Measurements from ENCODE around the gene SMARCC2. TPM values are rescaled to one million over a fixed set of nuclear protein-coding genes. Genes with fewer than 3 reads are reported as not detected.
A peak's percentile ranks its signal among the peaks of the same experiment; 100 is the strongest.

SMARCC2 gene
- total RNA-seq, 2 donors from 2014 or later, result 127 to 129 TPM

DNA sequence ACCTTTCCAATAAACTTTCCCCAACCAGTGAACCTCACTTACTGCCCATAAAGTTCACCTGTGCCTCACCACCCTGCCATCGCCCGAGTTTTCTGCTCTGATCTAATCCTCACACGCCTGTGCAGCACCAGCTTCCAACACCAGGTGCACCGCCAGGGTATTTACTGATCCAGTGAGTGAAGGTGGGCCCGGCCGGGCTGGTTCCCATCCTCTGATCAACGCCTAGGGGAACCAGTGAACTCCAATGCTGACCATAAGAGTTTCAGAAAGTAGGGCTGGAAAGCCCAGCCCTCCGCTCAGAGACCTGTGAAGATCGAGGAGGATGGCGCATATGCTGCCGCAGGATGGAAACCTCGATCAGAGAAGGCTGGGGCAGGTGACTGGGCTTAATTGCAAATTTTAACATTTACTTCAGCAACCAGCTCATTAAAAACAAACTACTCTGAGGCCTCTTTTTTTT is 37.6 kb downstream of the SMARCC2 start:
- peak overlapping the region; percentile 92 for H3K4me3 ChIP-seq (ENCODE audit: low read length)
- peak; percentile 93 for DNase-seq
- peak overlapping the region; percentile 70 for H3K27ac ChIP-seq (ENCODE audit: low read depth, low read length)
- WGBS, 2 experiments (ENCODE audit: insufficient coverage in 1 of 2, insufficient read length in 1 of 2), result 13 to 16% methylated on average over 5 to 12 of the region's 12 CpGs
- H3K36me3 ChIP-seq (ENCODE audit: control insufficient read depth, insufficient read depth, low read length), result peaks cover 19% of the 10 kb centered on the region
- peak overlapping the region; percentile 95 for H3K27ac Mint-ChIP-seq
- H3K27me3 ChIP-seq (ENCODE audit: control insufficient read depth, insufficient read depth, low read length, poor library complexity, severe bottlenecking), result no peaks in the 10 kb centered on the region
- peak overlapping the region; percentile 85 for H3K4me3 Mint-ChIP-seq
- TF ChIP-seq, protein P1, sequence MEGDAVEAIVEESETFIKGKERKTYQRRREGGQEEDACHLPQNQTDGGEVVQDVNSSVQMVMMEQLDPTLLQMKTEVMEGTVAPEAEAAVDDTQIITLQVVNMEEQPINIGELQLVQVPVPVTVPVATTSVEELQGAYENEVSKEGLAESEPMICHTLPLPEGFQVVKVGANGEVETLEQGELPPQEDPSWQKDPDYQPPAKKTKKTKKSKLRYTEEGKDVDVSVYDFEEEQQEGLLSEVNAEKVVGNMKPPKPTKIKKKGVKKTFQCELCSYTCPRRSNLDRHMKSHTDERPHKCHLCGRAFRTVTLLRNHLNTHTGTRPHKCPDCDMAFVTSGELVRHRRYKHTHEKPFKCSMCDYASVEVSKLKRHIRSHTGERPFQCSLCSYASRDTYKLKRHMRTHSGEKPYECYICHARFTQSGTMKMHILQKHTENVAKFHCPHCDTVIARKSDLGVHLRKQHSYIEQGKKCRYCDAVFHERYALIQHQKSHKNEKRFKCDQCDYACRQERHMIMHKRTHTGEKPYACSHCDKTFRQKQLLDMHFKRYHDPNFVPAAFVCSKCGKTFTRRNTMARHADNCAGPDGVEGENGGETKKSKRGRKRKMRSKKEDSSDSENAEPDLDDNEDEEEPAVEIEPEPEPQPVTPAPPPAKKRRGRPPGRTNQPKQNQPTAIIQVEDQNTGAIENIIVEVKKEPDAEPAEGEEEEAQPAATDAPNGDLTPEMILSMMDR (conservative IDR thresholded peaks at IDR 0.05), result peak; percentile 79
- no peaks in the 10 kb centered on the region for H3K27me3 Mint-ChIP-seq (ENCODE audit: insufficient read depth)
- H3K9ac ChIP-seq (ENCODE audit: extremely low read depth, low read length, poor library complexity, severe bottlenecking), result peak overlapping the region; percentile 78
- H3K4me1 ChIP-seq (ENCODE audit: control insufficient read depth, insufficient read depth, low read length), result peaks cover 12% of the 10 kb centered on the region
- H3K9me3 ChIP-seq (ENCODE audit: control insufficient read depth, low read length), result no peaks in the 10 kb centered on the region
- H3K9me3 Mint-ChIP-seq, result no peaks in the 10 kb centered on the region
- peaks cover 12% of the 10 kb centered on the region for H3K36me3 Mint-ChIP-seq (ENCODE audit: low read depth)
- H3K4me1 Mint-ChIP-seq, result peaks cover 34% of the 10 kb centered on the region

DNA sequence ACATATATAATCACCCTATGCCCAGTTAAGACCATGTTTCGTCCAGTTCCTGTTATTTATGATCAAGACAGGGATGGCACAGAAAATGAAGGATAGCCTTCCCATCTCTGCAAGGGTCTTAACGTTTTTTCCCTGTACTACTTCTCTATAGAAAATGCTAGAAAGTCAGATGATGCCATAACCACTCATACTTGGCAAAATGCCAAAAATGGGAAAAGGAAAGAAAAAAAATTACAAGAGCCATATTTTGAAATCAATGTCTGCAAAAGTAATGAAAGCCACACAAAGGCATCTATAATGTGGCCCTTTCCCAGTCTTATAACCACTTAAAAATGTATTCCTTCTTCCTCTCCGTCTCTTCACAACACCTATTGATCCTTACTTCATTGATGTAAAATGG is 38.7 kb downstream of the SMARCC2 start:
- H3K27ac ChIP-seq (ENCODE audit: low read depth, low read length), result no peak overlapping the region
- TF ChIP-seq, protein P1 (conservative IDR thresholded peaks at IDR 0.05), result no peak
- no peaks in the 10 kb centered on the region for H3K9me3 ChIP-seq (ENCODE audit: control insufficient read depth, low read length)
- no peaks in the 10 kb centered on the region for H3K9me3 Mint-ChIP-seq
- H3K36me3 ChIP-seq (ENCODE audit: control insufficient read depth, insufficient read depth, low read length), result peaks cover 10% of the 10 kb centered on the region
- DNase-seq, result no peak
- H3K4me1 Mint-ChIP-seq, result peaks cover 32% of the 10 kb centered on the region
- no peak overlapping the region for H3K9ac ChIP-seq (ENCODE audit: extremely low read depth, low read length, poor library complexity, severe bottlenecking)
- no peak overlapping the region for H3K4me3 Mint-ChIP-seq
- H3K4me3 ChIP-seq (ENCODE audit: low read length), result no peak overlapping the region
- peaks cover 12% of the 10 kb centered on the region for H3K4me1 ChIP-seq (ENCODE audit: control insufficient read depth, insufficient read depth, low read length)
- H3K27me3 ChIP-seq (ENCODE audit: control insufficient read depth, insufficient read depth, low read length, poor library complexity, severe bottlenecking), result no peaks in the 10 kb centered on the region
- H3K36me3 Mint-ChIP-seq (ENCODE audit: low read depth), result peaks cover 8% of the 10 kb centered on the region
- no peak overlapping the region for H3K27ac Mint-ChIP-seq
- no peaks in the 10 kb centered on the region for H3K27me3 Mint-ChIP-seq (ENCODE audit: insufficient read depth)
- 87 to 100% methylated on average over 1 to 3 of the region's 3 CpGs for WGBS, 2 experiments (ENCODE audit: insufficient coverage in 1 of 2, insufficient read length in 1 of 2)

DNA sequence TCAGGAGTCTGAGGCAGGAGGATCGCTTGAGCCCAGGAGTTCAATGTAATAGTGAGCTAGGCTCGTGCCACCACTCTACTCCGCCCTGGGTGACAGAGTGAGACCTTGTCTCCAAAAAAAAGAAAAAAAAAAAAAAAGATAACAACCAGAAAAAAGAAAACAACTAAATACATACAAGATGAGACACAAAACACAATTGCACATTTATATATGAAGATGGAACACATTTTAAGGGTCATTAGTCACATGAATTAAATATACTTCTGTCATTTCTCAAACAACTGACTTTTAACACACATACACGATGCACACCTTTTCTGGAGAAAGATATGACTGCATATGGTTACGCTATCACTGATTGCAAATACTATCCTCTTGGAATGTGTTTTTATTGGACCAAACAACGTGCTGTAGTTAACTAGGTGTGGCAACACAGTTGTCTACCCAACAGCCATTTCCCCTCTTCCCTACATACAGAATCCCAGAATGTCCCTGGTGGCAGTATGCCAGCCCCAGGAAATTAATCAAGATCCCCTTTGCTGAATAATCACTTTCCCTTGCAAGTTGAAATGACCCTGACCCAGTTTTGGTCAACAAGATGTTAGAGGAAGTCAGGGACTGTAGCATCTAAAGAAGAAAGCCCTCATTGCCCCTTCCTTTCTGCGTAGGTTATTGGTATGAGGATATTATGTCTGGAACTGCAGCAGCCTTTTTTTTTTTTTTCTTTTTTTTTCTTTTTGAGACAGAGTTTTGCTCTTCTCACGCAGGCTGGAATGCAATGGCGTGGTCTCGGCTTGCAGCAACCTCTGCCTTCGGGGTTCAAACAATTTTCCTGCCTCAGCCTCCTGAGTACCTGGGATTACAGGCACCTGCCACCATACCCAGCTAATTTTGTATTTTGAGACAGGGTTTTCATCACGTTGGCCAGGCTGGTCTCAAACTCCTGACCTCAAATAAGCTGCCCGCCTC is 42.5 kb downstream of the SMARCC2 start:
- no peak for DNase-seq
- Histone ChIP-seq H3K27me3 (ENCODE audit: control insufficient read depth, insufficient read depth, low read length, poor library complexity, severe bottlenecking) (no peaks in the 10 kb centered on the region), H3K27ac (ENCODE audit: low read depth, low read length) (no peak overlapping the region), H3K36me3 (ENCODE audit: control insufficient read depth, insufficient read depth, low read length) (peaks cover 37% of the 10 kb centered on the region), H3K9me3 (ENCODE audit: control insufficient read depth, low read length) (no peaks in the 10 kb centered on the region), H3K4me3 (ENCODE audit: low read length) (no peak overlapping the region), H3K4me1 (ENCODE audit: control insufficient read depth, insufficient read depth, low read length) (no peaks in the 10 kb centered on the region), H3K9ac (ENCODE audit: extremely low read depth, low read length, poor library complexity, severe bottlenecking) (no peak overlapping the region)
- no peak overlapping the region for H3K4me3 Mint-ChIP-seq
- peaks cover 36% of the 10 kb centered on the region for H3K36me3 Mint-ChIP-seq (ENCODE audit: low read depth)
- no peaks in the 10 kb centered on the region for H3K27me3 Mint-ChIP-seq (ENCODE audit: insufficient read depth)
- no peaks in the 10 kb centered on the region for H3K9me3 Mint-ChIP-seq
- WGBS, 2 experiments (ENCODE audit: insufficient coverage in 1 of 2, insufficient read length in 1 of 2), result 91 to 95% methylated on average over 11 of the region's 13 CpGs
- no peak overlapping the region for H3K27ac Mint-ChIP-seq
- TF ChIP-seq, protein P1 (conservative IDR thresholded peaks at IDR 0.05), result no peak
- H3K4me1 Mint-ChIP-seq, result peaks cover 5% of the 10 kb centered on the region
